Skeletal muscle tissue (tissue), 4 donors: Measurements from ENCODE around the gene ZYG11B. TPM values are rescaled to one million over a fixed set of nuclear protein-coding genes. Genes with fewer than 3 reads are reported as not detected.
"Not testable (repeated sequence)": the region's sequence is repeated elsewhere in the genome, so short reads cannot be mapped to it uniquely, and the experiment has no call there.

Experiments
- H3K27ac ChIP-seq: one replicate; pipeline ENCODE4 v1.7.0; 2013; ENCODE audit warnings: mild to moderate bottlenecking, low read depth, low read length, inconsistent platforms
- H3K27me3 ChIP-seq, 3 donors: one replicate each; pipeline ENCODE4 v1.7.0; 2013; ENCODE audit warnings: low read length in 3 of 3; ENCODE audit not compliant: control insufficient read depth in 3 of 3, insufficient read depth in 3 of 3
- H3K36me3 ChIP-seq, 3 donors: one replicate each; pipeline ENCODE4 v1.7.0; 2013; ENCODE audit warnings: low read length in 3 of 3; ENCODE audit not compliant: control insufficient read depth in 3 of 3, insufficient read depth in 3 of 3
- H3K4me1 ChIP-seq, 3 donors: one replicate each; pipeline ENCODE4 v1.7.0; 2013; ENCODE audit warnings: low read length in 3 of 3, mild to moderate bottlenecking in 3 of 3; ENCODE audit not compliant: control insufficient read depth in 3 of 3, insufficient read depth in 3 of 3
- H3K4me3 ChIP-seq, 3 donors: one replicate each; pipeline ENCODE4 v1.7.0; 2013; ENCODE audit warnings: low read length in 3 of 3
- H3K9ac ChIP-seq, 3 donors: one replicate each; pipeline ENCODE4 v1.7.0; 2013; ENCODE audit warnings: low read length in 3 of 3, mild to moderate bottlenecking in 3 of 3, moderate library complexity in 2 of 3, low read depth in 1 of 3
- H3K9me3 ChIP-seq, 3 donors: one replicate each; pipeline ENCODE4 v1.7.0; 2013; ENCODE audit warnings: low read length in 3 of 3; ENCODE audit not compliant: control insufficient read depth in 3 of 3
- total RNA-seq: library from RNA; depleted of rRNA; stranded (reverse); fragments of >200 nt; gene quantifications from one replicate; pipeline ENCODE4 v1.2.3, GENCODE V29; 2014
- donor health status: Osteomylitis.

Gene ZYG11B
- total RNA-seq, 1 donor from 2014 or later, result 51.7 TPM

GRCh38 chr1:52686830-52687229 is 39.4 kb upstream of the ZYG11B start:
- Histone ChIP-seq H3K9ac (no peak overlapping the region), H3K4me1 (peaks cover 0 to 4% (median 2%) of the 10 kb centered on the region in 3 donors), H3K36me3 (peaks cover 16 to 27% (median 22%) of the 10 kb centered on the region in 3 donors), H3K9me3 (no peaks in the 10 kb centered on the region), H3K4me3 (no peak overlapping the region), H3K27me3 (no peaks in the 10 kb centered on the region), H3K27ac (no peak overlapping the region)

- no peak overlapping the region for H3K4me3 ChIP-seq
- H3K9ac ChIP-seq, result no peak overlapping the region
- H3K4me1 ChIP-seq, result no peaks in the 10 kb centered on the region
- H3K36me3 ChIP-seq, result peaks cover 23 to 36% (median 33%) of the 10 kb centered on the region in 3 donors
- no peaks in the 10 kb centered on the region for H3K27me3 ChIP-seq
- no peaks in the 10 kb centered on the region for H3K9me3 ChIP-seq
- no peak overlapping the region for H3K27ac ChIP-seq
Observed at GRCh38 chr1:52691821-52692220, 34.4 kb upstream of the ZYG11B start.

- Histone ChIP-seq H3K4me3 (no peak overlapping the region), H3K27me3 (no peaks in the 10 kb centered on the region), H3K27ac (no peak overlapping the region), H3K9ac (no peak overlapping the region), H3K4me1 (peaks cover 0 to 2% (median under 1%) of the 10 kb centered on the region in 3 donors), H3K9me3 (no peaks in the 10 kb centered on the region), H3K36me3 (peaks cover 20 to 28% (median 24%) of the 10 kb centered on the region in 3 donors)
Observed at GRCh38 chr1:52692697-52693096, 33.6 kb upstream of the ZYG11B start.

- not testable (repeated sequence) for H3K9ac ChIP-seq, H3K27ac ChIP-seq, H3K9me3 ChIP-seq, H3K4me3 ChIP-seq, H3K27me3 ChIP-seq, H3K4me1 ChIP-seq
- H3K36me3 ChIP-seq, result peaks cover 15 to 22% (median 21%) of the 10 kb centered on the region in 3 donors
Observed at GRCh38 chr1:52693351-52693750, 32.9 kb upstream of the ZYG11B start.

- Histone ChIP-seq H3K9me3 (no peaks in the 10 kb centered on the region), H3K4me1 (peaks cover 6 to 9% (median 6%) of the 10 kb centered on the region in 3 donors), H3K9ac (no peak overlapping the region), H3K36me3 (peaks cover 15 to 19% (median 19%) of the 10 kb centered on the region in 3 donors), H3K27me3 (no peaks in the 10 kb centered on the region), H3K4me3 (no peak overlapping the region), H3K27ac (no peak overlapping the region)
Observed at GRCh38 chr1:52693843-52694242, 32.4 kb upstream of the ZYG11B start.

- Histone ChIP-seq H3K4me1 (peaks cover 6 to 10% (median 9%) of the 10 kb centered on the region in 3 donors), H3K9me3 (no peaks in the 10 kb centered on the region), H3K9ac (no peak overlapping the region), H3K27me3 (no peaks in the 10 kb centered on the region), H3K36me3 (peaks cover 14 to 19% (median 15%) of the 10 kb centered on the region in 3 donors), H3K4me3 (no peak overlapping the region), H3K27ac (no peak overlapping the region)
Observed at GRCh38 chr1:52695627-52696026, 30.6 kb upstream of the ZYG11B start.

- Histone ChIP-seq H3K36me3 (peaks cover 0 to 2% (median 0%) of the 10 kb centered on the region in 3 donors), H3K4me3 (peak within 1 kb of the TSS; percentile 89 to 97 (median 92)), H3K27me3 (no peaks in the 10 kb centered on the region), H3K9me3 (no peaks in the 10 kb centered on the region), H3K27ac (peak within 1 kb of the TSS; percentile 79), H3K4me1 (peaks cover 12 to 14% (median 13%) of the 10 kb centered on the region in 3 donors), H3K9ac (peak within 1 kb of the TSS; percentile 76 to 94 (median 85))
Observed at GRCh38 chr1:52697795-52698674, 28.2 kb upstream of the ZYG11B start, which contains the start of gene COA7. TSS of gene COA7 (minus strand) at chr1:52698347. CDS start at chr1:52698326, 21 bp downstream.

- Histone ChIP-seq H3K4me3 (peak overlapping the region; percentile 73 to 92 (median 74)), H3K4me1 (peaks cover 17 to 38% (median 22%) of the 10 kb centered on the region in 3 donors), H3K9me3 (no peaks in the 10 kb centered on the region), H3K27me3 (no peaks in the 10 kb centered on the region), H3K9ac (peak overlapping the region; percentile 77 to 96 (median 90)), H3K36me3 (no peaks in the 10 kb centered on the region), H3K27ac (peak overlapping the region; percentile 94)
Observed at GRCh38 chr1:52702886-52703787, 23.1 kb upstream of the ZYG11B start.

GRCh38 chr1:52706136-52706670 is 20.1 kb upstream of the ZYG11B start:
- Histone ChIP-seq H3K36me3 (no peaks in the 10 kb centered on the region), H3K4me1 (peaks cover 6 to 29% (median 17%) of the 10 kb centered on the region in 3 donors), H3K4me3 (no peak overlapping the region), H3K9ac (no peak overlapping the region), H3K9me3 (no peaks in the 10 kb centered on the region), H3K27ac (no peak overlapping the region), H3K27me3 (no peaks in the 10 kb centered on the region)
